Endothelial cell of umbilical vein (primary cell): ENCODE results near the gene TFF1. TPM values are rescaled to one million over a fixed set of nuclear protein-coding genes. Genes with fewer than 3 reads are reported as not detected.

Source experiments
- BruUV-seq: library from RNA; stranded (reverse); fragments of 400-500 nt; replicated peaks from 2 replicates; lab custom pipeline; 2021; lab: Mats Ljungman, UMichigan
- CTCF ChIA-PET: fragments of 300-600, 350-600 bp; sonication (Branson Sonifier 250); formaldehyde crosslinking; loops from one replicate; lab custom pipeline; 2021; ENCODE audit warnings: antibody characterized with exemption, inconsistent platforms; lab: Charles Lee
- POLR2A ChIA-PET: fragments of 300-600, 350-600 bp; sonication (Branson Sonifier 250); formaldehyde crosslinking; loops from one replicate; lab custom pipeline; 2021; ENCODE audit warnings: antibody characterized with exemption, inconsistent platforms; lab: Charles Lee
- DNase-seq: peaks from one replicate; pipeline ENCODE4 v3.0.0-alpha.2; 2011; ENCODE audit warnings: low read depth, low spot score
- FAIRE-seq: peaks from 2 replicates; lab custom pipeline; 2011; peaks lifted over from hg19 to GRCh38; lab: Jason Lieb, UNC
- H2AFZ ChIP-seq: 2 replicates; pipeline ENCODE4 v1.6.0; 2012; ENCODE audit warnings: low read depth, low read length, control low read depth, inconsistent platforms
- H3K27ac ChIP-seq: 2 replicates; pipeline ENCODE4 v1.5.1; 2011; ENCODE audit warnings: low read depth, mild to moderate bottlenecking, control low read depth, low read length, moderate library complexity; ENCODE audit not compliant: insufficient read depth
- H3K27me3 ChIP-seq, 2 experiments: 2 replicates each; pipeline versions ENCODE4 v1.6.0 to v1.6.1; 2011; ENCODE audit warnings: low read length in 2 of 2, mixed read lengths in 1 of 2; ENCODE audit not compliant: control insufficient read depth in 2 of 2, insufficient read depth in 2 of 2
- H3K36me3 ChIP-seq, 2 experiments: 2 replicates in 1 of 2; 3 replicates in 1 of 2; pipeline ENCODE4 v1.5.1; 2011; ENCODE audit warnings: low read length in 2 of 2, mild to moderate bottlenecking in 1 of 2, moderate library complexity in 1 of 2; ENCODE audit not compliant: control insufficient read depth in 2 of 2, insufficient read depth in 2 of 2; ENCODE audit errors: extremely low read depth in 1 of 2
- H3K4me1 ChIP-seq: 3 replicates; pipeline ENCODE4 v1.5.1; 2011; ENCODE audit warnings: mild to moderate bottlenecking, low read length; ENCODE audit not compliant: control insufficient read depth, insufficient read depth; ENCODE audit errors: extremely low read depth
- H3K4me2 ChIP-seq: 2 replicates; pipeline ENCODE4 v1.6.1; 2011; ENCODE audit warnings: low read length, control low read depth, mixed read lengths; ENCODE audit not compliant: insufficient read depth
- H3K4me3 ChIP-seq, 3 experiments: fragments of 200-600 bp in 1 of 3; sonication (generic), shearing (Covaris generic) in 1 of 3; replicated peaks in 1 of 3; 2 replicates each; pipeline ENCODE4 v1.5.1; 2011 to 2016; ENCODE audit warnings: control low read depth in 3 of 3, low read length in 3 of 3, mild to moderate bottlenecking in 2 of 3, inconsistent platforms in 1 of 3, low read depth in 1 of 3, moderate library complexity in 1 of 3; ENCODE audit not compliant: insufficient read depth in 1 of 3
- H3K79me2 ChIP-seq: 2 replicates; pipeline ENCODE4 v1.6.0; 2012; ENCODE audit warnings: low read length, inconsistent platforms; ENCODE audit not compliant: control insufficient read depth, insufficient read depth
- H3K9ac ChIP-seq: replicated peaks from 2 replicates; pipeline ENCODE3; 2011; ENCODE audit warnings: low read length, control low read depth; ENCODE audit not compliant: insufficient read depth; ENCODE audit errors: extremely low read depth
- H3K9me1 ChIP-seq: replicated peaks from 3 replicates; pipeline ENCODE4 v1.6.0; 2011; ENCODE audit warnings: mild to moderate bottlenecking, low read length; ENCODE audit not compliant: control insufficient read depth, insufficient read depth; ENCODE audit errors: extremely low read depth
- H3K9me3 ChIP-seq: replicated peaks from 2 replicates; pipeline ENCODE4 v1.5.1; 2012; ENCODE audit warnings: low read length, inconsistent platforms; ENCODE audit not compliant: control insufficient read depth, insufficient read depth
- H4K20me1 ChIP-seq: replicated peaks from 2 replicates; pipeline ENCODE3; 2011; ENCODE audit warnings: mild to moderate bottlenecking, low read length; ENCODE audit not compliant: control insufficient read depth, insufficient read depth; ENCODE audit errors: extremely low read depth
- EZH2 ChIP-seq: IDR thresholded peaks from 2 replicates; pipeline ENCODE4 v1.6.1; 2012; ENCODE audit warnings: borderline replicate concordance, low read depth, mild to moderate bottlenecking, moderate library complexity, low read length, inconsistent platforms; ENCODE audit not compliant: severe bottlenecking
- FOS ChIP-seq: IDR thresholded peaks from 2 replicates; pipeline ENCODE4 v1.6.1; 2011; ENCODE audit warnings: mild to moderate bottlenecking, low read length, moderate library complexity, borderline replicate concordance; ENCODE audit not compliant: insufficient read depth
- GATA2 ChIP-seq: IDR thresholded peaks from 2 replicates; pipeline ENCODE4 v1.7.0; 2011; ENCODE audit warnings: low read depth, mild to moderate bottlenecking, moderate library complexity, mixed read lengths, low read length; ENCODE audit not compliant: insufficient read length, insufficient read depth
- JUN ChIP-seq: IDR thresholded peaks from 2 replicates; pipeline ENCODE4 v1.6.1; 2011; ENCODE audit warnings: borderline replicate concordance, low read depth; ENCODE audit not compliant: insufficient read length, insufficient read depth
- MAX ChIP-seq: IDR thresholded peaks from 2 replicates; pipeline ENCODE4 v1.6.1; 2011; ENCODE audit not compliant: insufficient read depth, insufficient read length
- MYC ChIP-seq: IDR thresholded peaks from one replicate; pipeline ENCODE4 v1.6.1; 2011; ENCODE audit warnings: mild to moderate bottlenecking, low read depth, low read length
- POLR2A ChIP-seq: IDR thresholded peaks from 2 replicates; pipeline ENCODE4 v1.6.1; 2012; ENCODE audit warnings: low read depth, mild to moderate bottlenecking, control low read depth, low read length
- POLR2AphosphoS5 ChIP-seq: IDR thresholded peaks from 2 replicates; pipeline ENCODE4 v1.6.1; 2012; ENCODE audit warnings: low read depth, mild to moderate bottlenecking, control low read depth, low read length, moderate library complexity; ENCODE audit not compliant: insufficient read depth
- dilution Hi-C: fragments of 300-500 bp; cut with MboI; formaldehyde crosslinking; loops from one replicate; pipeline ENCODE4 v1.15.0; 2019; ENCODE audit warnings: low sequenced_read_pairs; ENCODE audit not compliant: extremely low pct_ligation_motif_present
- intact Hi-C: fragments of 100-400 bp; cut with micrococcal nuclease; formaldehyde crosslinking; loops from one replicate; pipeline ENCODE4 v1.10.0; 2022
- polyA plus RNA-seq, 4 experiments: library from polyadenylated mRNA; depleted of rRNA in 3 of 4; stranded (reverse) in 3 of 4; unstranded in 1 of 4; fragments of >200 nt; gene quantifications; 2 replicates each; pipeline versions ENCODE4 v1.2.1 to v1.2.3, GENCODE V29; 2011 to 2012; ENCODE audit warnings: missing spikeins in 1 of 4
- total RNA-seq: library from RNA; stranded (reverse); gene quantifications from 2 replicates; pipeline ENCODE4 v1.2.3, GENCODE V29; 2021
- TF ChIP-seq, protein P1 (sequence below), 2 donors: IDR thresholded peaks; 1 replicate in 1 of 2; 2 replicates in 1 of 2; pipeline ENCODE4 v1.5.1; 2011; ENCODE audit warnings: low read length in 2 of 2, mild to moderate bottlenecking in 2 of 2, moderate library complexity in 2 of 2, control low read depth in 1 of 2, inconsistent platforms in 1 of 2, low read depth in 1 of 2; ENCODE audit not compliant: insufficient read depth in 1 of 2; ENCODE audit errors: extremely low read depth in 1 of 2

TFF1 gene
- total and polyA plus RNA-seq, 2 donors (not counting 3 experiments of a cell fraction or from before 2014, with no cell fraction given): not detected

GRCh38 chr21:42346866-42347600 lies 19.3 kb downstream of the TFF1 start:
- H3K4me1 ChIP-seq: no peaks in the 10 kb centered on the region
- no peak overlapping the region for H3K4me3 ChIP-seq
- no peaks in the 10 kb centered on the region for H3K36me3 ChIP-seq
- no peak for TF ChIP-seq GATA2
- no peak for TF ChIP-seq JUN
- no peak for TF ChIP-seq EZH2
- no peak for TF ChIP-seq POLR2A
- no peak for TF ChIP-seq FOS
- BruUV-seq: no TSS peak
- H3K9me1 ChIP-seq: no peaks in the 10 kb centered on the region
- no peaks in the 10 kb centered on the region for H3K27me3 ChIP-seq
- H3K79me2 ChIP-seq: no peaks in the 10 kb centered on the region
- H3K27ac ChIP-seq: no peak overlapping the region
- no peak overlapping the region for H3K9ac ChIP-seq
- intact Hi-C loops (no loop called here), dilution Hi-C loops (no loop called here)
- no peak overlapping the region for H2AFZ ChIP-seq
- ChIA-PET POLR2A (no interaction called here), CTCF (interaction anchor here (0.8 kb wide), 2 partner anchors 9 to 88 kb away, joined by 3 read pairs; no protein-coding TSS in a partner anchor)
- no peak overlapping the region for H3K4me2 ChIP-seq
- FAIRE-seq (no peak), DNase-seq (no peak)
- H3K9me3 ChIP-seq: no peaks in the 10 kb centered on the region
- H4K20me1 ChIP-seq: no peaks in the 10 kb centered on the region

DNA sequence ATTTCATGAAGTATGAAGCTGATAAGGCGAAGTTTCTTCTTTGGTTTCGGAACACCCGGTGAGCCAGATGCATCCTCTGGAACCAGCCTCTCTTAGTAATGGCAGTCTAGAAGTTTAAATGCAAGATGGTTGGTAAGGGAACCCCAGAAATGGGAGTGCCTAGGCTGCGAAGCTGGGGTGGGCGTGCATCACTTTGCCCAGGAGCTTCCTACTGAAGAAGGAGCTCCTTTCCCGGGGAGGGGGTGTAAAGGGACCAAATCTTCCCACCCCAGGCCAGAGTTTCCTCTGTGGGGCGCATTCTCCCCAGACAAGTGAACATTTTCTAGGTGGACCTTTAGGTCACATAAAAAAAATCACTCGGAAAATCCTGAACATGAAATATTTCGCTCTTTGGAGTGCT lies 19.9 kb downstream of the TFF1 start:
- FAIRE-seq: no peak
- CTCF ChIA-PET: interaction anchor here (0.6 to 0.8 kb wide), 3 partner anchors 9 to 88 kb away, joined by 3 read pairs; no protein-coding TSS in a partner anchor
- intact Hi-C loops: no loop called here

More for the DNA sequence above, 19.9 kb downstream of the TFF1 start:
- Histone ChIP-seq H3K4me1 (no peaks in the 10 kb centered on the region), H3K79me2 (no peaks in the 10 kb centered on the region), H3K4me2 (no peak overlapping the region), H3K4me3 (no peak overlapping the region), H3K27ac (no peak overlapping the region), H3K9me1 (no peaks in the 10 kb centered on the region), H4K20me1 (no peaks in the 10 kb centered on the region), H3K9ac (no peak overlapping the region), H3K27me3 (no peaks in the 10 kb centered on the region), H2AFZ (no peak overlapping the region), H3K9me3 (no peaks in the 10 kb centered on the region), H3K36me3 (no peaks in the 10 kb centered on the region)
- TF ChIP-seq POLR2AphosphoS5 (no peak), MYC (no peak), POLR2A (no peak), EZH2 (no peak), FOS (no peak), JUN (no peak), GATA2 (no peak), MAX (no peak)
- TF ChIP-seq, protein P1, sequence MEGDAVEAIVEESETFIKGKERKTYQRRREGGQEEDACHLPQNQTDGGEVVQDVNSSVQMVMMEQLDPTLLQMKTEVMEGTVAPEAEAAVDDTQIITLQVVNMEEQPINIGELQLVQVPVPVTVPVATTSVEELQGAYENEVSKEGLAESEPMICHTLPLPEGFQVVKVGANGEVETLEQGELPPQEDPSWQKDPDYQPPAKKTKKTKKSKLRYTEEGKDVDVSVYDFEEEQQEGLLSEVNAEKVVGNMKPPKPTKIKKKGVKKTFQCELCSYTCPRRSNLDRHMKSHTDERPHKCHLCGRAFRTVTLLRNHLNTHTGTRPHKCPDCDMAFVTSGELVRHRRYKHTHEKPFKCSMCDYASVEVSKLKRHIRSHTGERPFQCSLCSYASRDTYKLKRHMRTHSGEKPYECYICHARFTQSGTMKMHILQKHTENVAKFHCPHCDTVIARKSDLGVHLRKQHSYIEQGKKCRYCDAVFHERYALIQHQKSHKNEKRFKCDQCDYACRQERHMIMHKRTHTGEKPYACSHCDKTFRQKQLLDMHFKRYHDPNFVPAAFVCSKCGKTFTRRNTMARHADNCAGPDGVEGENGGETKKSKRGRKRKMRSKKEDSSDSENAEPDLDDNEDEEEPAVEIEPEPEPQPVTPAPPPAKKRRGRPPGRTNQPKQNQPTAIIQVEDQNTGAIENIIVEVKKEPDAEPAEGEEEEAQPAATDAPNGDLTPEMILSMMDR (IDR thresholded peaks at IDR 0.05; ENCODE audit: extremely low read depth in 1 of 2, insufficient read depth in 1 of 2, low read depth in 1 of 2, low read length in 2 of 2): no peak
- DNase-seq: no peak
- dilution Hi-C loops: no loop called here
- POLR2A ChIA-PET: no interaction called here
- BruUV-seq: no TSS peak
